ENCODE data around the gene AKIRIN2.

Gene AKIRIN2

GRCh38 chr6:87701676-87702588 is at the start of gene AKIRIN2:
Gene AKIRIN2, minus strand, starts transcription at chr6:87702233. Its CDS starts 549 bp downstream, at chr6:87701684.
- peak; percentile 90 to 91 for DNase-seq

GRCh38 chr6:87747646-87748045 is 45.6 kb upstream of the AKIRIN2 start:
- DNase-seq, result no peak

GRCh38 chr6:87745966-87746721 is 44.1 kb upstream of the AKIRIN2 start:
- DNase-seq, result no peak

GRCh38 chr6:87743454-87743853 is 41.4 kb upstream of the AKIRIN2 start:
- DNase-seq, result no peak

- DNase-seq, result peak in 1 of 2 donors; percentile 36
Measured at GRCh38 chr6:87742106-87742505, 40.1 kb upstream of the AKIRIN2 start.

GRCh38 chr6:87741001-87741650 is 39.1 kb upstream of the AKIRIN2 start:
- DNase-seq, result no peak

DNA sequence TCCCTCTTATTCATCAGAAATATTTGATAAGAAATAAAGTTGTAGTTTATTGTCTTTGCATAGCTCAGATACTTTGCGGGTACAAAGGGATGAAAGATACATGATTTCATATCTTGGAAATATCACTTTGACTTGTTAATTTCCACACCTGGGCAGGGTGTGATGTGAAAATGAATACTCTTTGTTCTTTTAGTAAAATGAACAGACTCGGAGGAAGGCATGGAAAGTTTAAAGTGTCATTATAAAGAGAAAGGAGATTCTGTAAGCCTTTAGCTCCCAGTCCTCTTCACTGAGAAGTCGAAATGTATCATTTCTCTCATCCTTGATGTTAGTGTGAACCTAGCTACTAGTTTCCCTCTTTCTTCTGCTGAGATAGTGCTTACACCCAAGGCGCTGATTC is 36.7 kb upstream of the AKIRIN2 start:
- no peak for DNase-seq

GRCh38 chr6:87738000-87738399 is 36.0 kb upstream of the AKIRIN2 start:
- no peak for DNase-seq

DNA sequence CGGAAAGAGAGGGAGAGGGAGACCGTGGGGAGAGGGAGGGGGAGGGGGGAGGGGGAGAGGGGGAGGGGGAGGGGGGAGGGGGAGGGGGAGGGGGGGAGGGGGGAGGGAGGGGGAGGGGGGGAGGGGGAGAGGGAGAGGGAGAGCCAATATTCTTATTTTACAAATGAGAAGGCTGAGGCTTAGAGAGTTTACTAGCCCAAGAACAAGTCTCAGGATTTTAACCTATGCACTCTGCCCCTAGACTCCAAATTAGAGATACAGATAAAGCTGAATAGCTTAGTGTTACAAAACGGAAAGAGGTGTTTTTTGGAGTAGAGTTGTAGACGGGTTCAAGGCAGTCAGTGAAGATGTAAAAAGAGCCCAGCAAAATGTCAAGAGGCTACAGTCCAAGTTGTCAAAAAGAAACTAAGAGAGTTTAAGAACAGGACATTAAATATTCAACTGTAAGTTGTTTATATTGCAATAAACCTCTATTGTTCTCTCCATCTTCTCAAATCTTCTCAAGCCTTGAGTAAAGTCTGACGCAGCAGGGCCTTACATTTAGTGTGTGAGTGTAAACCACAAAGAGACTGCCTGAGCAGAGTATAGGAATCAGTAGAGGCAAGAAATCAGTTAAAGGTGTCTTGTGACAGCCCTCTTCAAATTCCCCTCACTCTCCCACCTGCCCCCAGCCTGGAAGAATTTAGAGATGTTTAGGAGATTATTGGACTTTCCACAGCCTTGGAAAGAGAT is 34.9 kb upstream of the AKIRIN2 start:
- no peak for DNase-seq

GRCh38 chr6:87731818-87732661 is 30.0 kb upstream of the AKIRIN2 start:
- DNase-seq, result no peak

GRCh38 chr6:87731080-87731479 is 29.0 kb upstream of the AKIRIN2 start:
- no peak for DNase-seq

- no peak for DNase-seq
Measured at GRCh38 chr6:87729965-87730719, 28.1 kb upstream of the AKIRIN2 start.

- DNase-seq, result no peak
Measured at GRCh38 chr6:87728706-87729105, 26.7 kb upstream of the AKIRIN2 start.

DNA sequence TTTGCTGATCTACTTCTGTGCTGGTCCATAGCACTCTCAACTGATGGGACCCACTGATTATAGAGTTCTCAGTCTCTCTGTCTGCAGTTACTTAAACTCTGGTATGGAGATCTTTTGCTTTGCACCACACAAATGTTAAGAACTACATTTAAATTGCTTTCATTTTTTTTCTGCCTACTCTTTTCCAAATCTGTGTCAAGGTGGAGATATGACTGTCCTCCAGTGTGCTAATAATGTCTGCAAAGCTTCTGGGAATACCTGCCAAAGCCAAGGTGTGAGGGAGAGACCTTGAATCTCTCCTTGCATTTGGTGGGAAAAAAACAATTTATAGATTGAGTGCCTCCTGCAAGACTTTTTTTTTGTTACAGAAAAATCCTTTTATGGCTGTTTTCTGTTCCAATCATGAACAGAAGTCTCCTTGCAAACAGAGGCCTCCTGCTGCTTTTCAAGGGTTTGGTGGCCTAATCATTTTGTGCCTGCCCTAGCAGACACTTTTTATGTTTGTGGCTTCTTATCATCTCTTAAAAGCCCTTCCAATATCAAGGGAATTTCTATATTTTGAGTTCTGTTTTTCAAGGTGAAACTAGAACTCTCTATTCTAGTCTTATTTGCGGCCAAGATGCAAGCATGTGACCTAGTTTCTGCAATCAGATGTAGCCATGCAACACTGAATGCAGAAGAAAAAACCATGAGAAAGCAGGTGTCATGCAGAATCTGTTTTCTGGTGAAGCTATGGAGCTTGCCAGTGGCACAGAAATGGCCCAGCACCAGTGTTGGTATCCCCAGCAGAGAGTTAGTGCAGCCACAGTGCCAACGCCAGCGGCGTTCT is 23.2 kb upstream of the AKIRIN2 start:
- no peak for DNase-seq

DNA sequence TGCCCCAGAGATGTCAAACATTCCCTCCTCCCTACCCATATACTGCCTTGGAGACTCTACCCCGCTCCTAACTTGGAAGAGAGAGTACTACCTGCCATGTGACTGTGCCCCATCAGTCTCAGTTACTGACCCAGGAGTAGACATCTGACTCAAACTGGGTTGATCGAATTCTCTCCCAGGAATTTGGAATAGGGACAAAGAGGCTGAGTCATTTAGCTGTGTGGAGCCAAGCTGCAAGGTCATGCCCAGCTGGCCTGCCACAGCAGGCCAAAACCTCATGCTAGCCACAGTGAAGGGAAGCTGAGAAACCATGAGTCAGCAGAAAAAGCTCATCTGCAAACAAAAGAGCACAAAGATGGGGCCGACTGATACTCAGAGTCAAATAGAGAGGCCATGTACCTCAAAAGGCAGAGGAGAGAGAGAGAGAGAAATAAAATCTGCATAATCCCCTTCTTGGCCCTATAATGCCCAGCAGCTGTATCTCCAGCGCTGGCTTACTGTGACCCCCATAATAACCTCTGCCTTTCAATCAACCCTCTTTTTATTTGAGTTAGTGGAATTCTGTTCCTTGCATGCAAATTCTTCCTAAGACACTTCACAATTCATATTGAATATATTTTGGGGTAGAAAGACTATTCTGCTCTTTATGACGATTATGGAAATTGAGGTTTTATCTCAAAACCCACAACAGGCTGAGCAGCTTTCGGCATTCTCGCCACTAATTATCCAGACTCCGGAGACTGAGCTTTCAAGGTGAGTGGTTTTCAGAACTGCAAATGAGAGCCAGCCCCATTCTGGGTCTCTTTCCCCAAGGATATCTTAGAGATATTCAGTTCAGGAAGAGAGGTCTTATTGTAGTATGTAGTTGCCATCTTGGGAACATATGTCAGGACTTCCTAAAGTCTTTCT is 21.4 kb upstream of the AKIRIN2 start:
- DNase-seq, result no peak

DNA sequence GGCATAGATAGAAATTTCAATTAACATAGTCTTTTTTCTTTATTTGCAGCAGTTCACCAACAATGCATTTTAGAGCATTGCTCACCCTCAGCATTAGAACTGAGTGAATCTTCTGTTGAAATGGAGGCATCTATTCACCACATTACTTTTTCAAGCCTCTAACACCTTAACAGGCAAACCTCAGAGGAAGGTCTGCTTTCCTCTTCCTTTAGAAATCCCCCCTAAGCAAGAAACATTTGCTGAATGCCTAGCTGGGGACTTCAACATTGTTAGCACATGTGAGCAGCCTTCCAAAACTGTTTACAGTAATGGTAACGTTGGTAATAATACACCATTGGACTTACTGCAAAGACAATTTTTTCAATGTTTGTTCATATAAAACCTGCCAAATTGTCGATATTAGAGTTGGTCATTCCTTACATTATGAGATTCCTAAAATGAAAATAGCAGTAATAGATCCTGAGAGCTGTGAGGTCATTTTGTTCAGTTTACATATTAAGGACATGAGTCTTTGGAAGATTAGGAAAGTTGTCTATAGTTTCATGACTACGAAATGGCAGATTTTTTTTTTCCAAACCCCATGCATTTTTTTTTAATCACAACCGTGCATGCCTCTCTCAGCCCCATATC is 20.6 kb upstream of the AKIRIN2 start:
- DNase-seq, result no peak

DNA sequence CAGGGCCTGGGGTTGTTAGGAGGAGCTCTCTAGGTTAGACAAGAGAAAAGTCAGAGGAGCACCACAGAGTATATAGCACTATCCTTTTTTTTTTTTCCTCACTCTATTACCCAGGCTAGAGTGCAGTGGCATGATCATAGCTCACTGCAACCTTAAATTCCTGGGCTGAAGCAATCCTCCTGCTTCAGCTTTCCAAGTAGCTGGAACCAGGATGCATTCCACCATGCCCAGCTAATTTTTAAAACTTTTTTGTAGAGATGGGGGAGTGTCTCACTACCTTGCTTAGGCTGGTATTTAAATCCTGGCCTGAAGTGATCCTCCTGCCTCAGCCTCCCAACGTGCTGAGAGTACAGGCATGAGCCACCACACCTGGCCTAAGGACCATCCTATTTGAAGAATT is 19.3 kb upstream of the AKIRIN2 start:
- no peak for DNase-seq

GRCh38 chr6:87718662-87719433 is 16.8 kb upstream of the AKIRIN2 start:
- DNase-seq, result no peak
